Osteoblast (primary cell): ENCODE data around the gene TM7SF2. TPM values are rescaled to one million over a fixed set of nuclear protein-coding genes. Genes with fewer than 3 reads are reported as not detected.

Source experiments
- DNase-seq: peaks from one replicate; pipeline ENCODE4 v3.0.0; 2011; ENCODE audit warnings: low spot score, mixed read lengths; ENCODE audit not compliant: insufficient read length; ENCODE audit errors: missing footprints
- H2AFZ ChIP-seq: 2 replicates; pipeline ENCODE4 v1.6.0; 2011; ENCODE audit warnings: mild to moderate bottlenecking, low read length
- H3K27ac ChIP-seq: 2 replicates; pipeline ENCODE4 v1.5.1; 2011; ENCODE audit warnings: mild to moderate bottlenecking, low read depth, low read length, moderate library complexity
- H3K27me3 ChIP-seq: 2 replicates; pipeline ENCODE4 v1.6.0; 2012; ENCODE audit warnings: mild to moderate bottlenecking, control low read depth, inconsistent platforms, low read length, moderate library complexity; ENCODE audit not compliant: insufficient read depth
- H3K36me3 ChIP-seq: 2 replicates; pipeline ENCODE4 v1.5.1; 2011; ENCODE audit warnings: mild to moderate bottlenecking, low read length, control low read depth, moderate library complexity; ENCODE audit not compliant: insufficient read depth
- H3K4me1 ChIP-seq: 2 replicates; pipeline ENCODE4 v1.5.1; 2011; ENCODE audit warnings: mild to moderate bottlenecking, low read length, control low read depth, moderate library complexity; ENCODE audit not compliant: insufficient read depth
- H3K4me2 ChIP-seq: 2 replicates; pipeline ENCODE4 v1.6.0; 2011; ENCODE audit warnings: mild to moderate bottlenecking, low read length; ENCODE audit not compliant: insufficient read depth
- H3K4me3 ChIP-seq: fragments of 200-600 bp; sonication (generic); 3 replicates; pipeline ENCODE4 v1.5.1; 2012; ENCODE audit warnings: mild to moderate bottlenecking, low read length, inconsistent platforms; ENCODE audit not compliant: insufficient read depth
- H3K79me2 ChIP-seq: 2 replicates; pipeline ENCODE4 v1.6.0; 2012; ENCODE audit warnings: mild to moderate bottlenecking, low read length, control low read depth, inconsistent platforms; ENCODE audit not compliant: insufficient read depth
- H3K9me3 ChIP-seq: 2 replicates; pipeline ENCODE4 v1.5.1; 2011; ENCODE audit warnings: low read depth, low read length, control low read depth
- H4K20me1 ChIP-seq: 2 replicates; pipeline ENCODE4 v1.6.0; 2012; ENCODE audit warnings: mild to moderate bottlenecking, low read length, control low read depth; ENCODE audit not compliant: insufficient read depth
- CTCF ChIP-seq: IDR thresholded peaks from 2 replicates; pipeline ENCODE4 v1.5.1; 2011; ENCODE audit warnings: mild to moderate bottlenecking, low read depth, low read length, moderate library complexity; ENCODE audit errors: extremely low read depth
- total RNA-seq: library from RNA; depleted of rRNA; stranded (reverse); fragments of >200 nt; gene quantifications from 2 replicates; pipeline ENCODE4 v1.2.3, GENCODE V29; 2012

The TM7SF2 gene
- total RNA-seq, 1 donor, result 10.1 TPM

GRCh38 chr11:65119670-65119995 is 8.0 kb downstream of the TM7SF2 start:
- H3K27me3 ChIP-seq, result no peaks in the 10 kb centered on the region
- no peak overlapping the region for H3K4me2 ChIP-seq
- H3K9me3 ChIP-seq, result no peaks in the 10 kb centered on the region
- no peak overlapping the region for H2AFZ ChIP-seq
- peaks cover 48% of the 10 kb centered on the region for H3K36me3 ChIP-seq
- no peak overlapping the region for H3K27ac ChIP-seq
- DNase-seq, result no peak
- H3K79me2 ChIP-seq, result peaks cover 60% of the 10 kb centered on the region
- peaks cover 26% of the 10 kb centered on the region for H3K4me1 ChIP-seq
- H3K4me3 ChIP-seq, result no peak overlapping the region
- peaks cover 7% of the 10 kb centered on the region for H4K20me1 ChIP-seq
- TF ChIP-seq CTCF, result no peak

GRCh38 chr11:65120831-65121230 is 9.2 kb downstream of the TM7SF2 start:
- Histone ChIP-seq H3K79me2 (peaks cover 57% of the 10 kb centered on the region), H3K4me3 (peak overlapping the region; percentile 87), H3K4me1 (peaks cover 26% of the 10 kb centered on the region), H3K27me3 (no peaks in the 10 kb centered on the region), H3K4me2 (peak overlapping the region; percentile 99), H4K20me1 (peaks cover 10% of the 10 kb centered on the region), H3K9me3 (no peaks in the 10 kb centered on the region), H3K27ac (peak overlapping the region; percentile 82), H2AFZ (no peak overlapping the region), H3K36me3 (peaks cover 54% of the 10 kb centered on the region)
- no peak for TF ChIP-seq CTCF
- no peak for DNase-seq

- DNase-seq, result peak; percentile 89
- no peaks in the 10 kb centered on the region for H3K9me3 ChIP-seq
- peak overlapping the region; percentile 87 for H2AFZ ChIP-seq
- TF ChIP-seq CTCF, result no peak
- peaks cover 6% of the 10 kb centered on the region for H4K20me1 ChIP-seq
- peaks cover 57% of the 10 kb centered on the region for H3K36me3 ChIP-seq
- H3K79me2 ChIP-seq, result peaks cover 51% of the 10 kb centered on the region
- H3K27ac ChIP-seq, result peak overlapping the region; percentile 82
- H3K4me2 ChIP-seq, result peak overlapping the region; percentile 99
- H3K4me3 ChIP-seq, result peak overlapping the region; percentile 87
- no peaks in the 10 kb centered on the region for H3K27me3 ChIP-seq
- H3K4me1 ChIP-seq, result peaks cover 20% of the 10 kb centered on the region
Measured at GRCh38 chr11:65121447-65121864, 9.8 kb downstream of the TM7SF2 start.

- peaks cover 63% of the 10 kb centered on the region for H3K36me3 ChIP-seq
Measured at GRCh38 chr11:65121865-65122696, 10.4 kb downstream of the TM7SF2 start, which contains the start of the genes FAU and MRPL49. Gene FAU, minus strand, starts transcription at chr11:65122134. Its CDS starts 321 bp downstream, at chr11:65121813. Gene MRPL49, plus strand, starts transcription at chr11:65122321. Its CDS starts 26 bp downstream, at chr11:65122347.

More at GRCh38 chr11:65121865-65122696, 10.4 kb downstream of the TM7SF2 start, which contains the start of the genes FAU and MRPL49:
- Histone ChIP-seq H3K79me2 (peaks cover 48% of the 10 kb centered on the region), H3K27ac (peak within 1 kb of the TSS; percentile 82), H3K4me2 (peak within 1 kb of the TSS; percentile 99), H3K27me3 (no peaks in the 10 kb centered on the region), H3K4me3 (peak within 1 kb of the TSS; percentile 87), H2AFZ (peak within 1 kb of the TSS; percentile 96), H3K4me1 (peaks cover 15% of the 10 kb centered on the region), H3K9me3 (no peaks in the 10 kb centered on the region), H4K20me1 (peaks cover 6% of the 10 kb centered on the region)
- peak; percentile 99 for DNase-seq
- TF ChIP-seq CTCF, result no peak
